ENCODE measurements around the gene CCNB1IP1.

DNA sequence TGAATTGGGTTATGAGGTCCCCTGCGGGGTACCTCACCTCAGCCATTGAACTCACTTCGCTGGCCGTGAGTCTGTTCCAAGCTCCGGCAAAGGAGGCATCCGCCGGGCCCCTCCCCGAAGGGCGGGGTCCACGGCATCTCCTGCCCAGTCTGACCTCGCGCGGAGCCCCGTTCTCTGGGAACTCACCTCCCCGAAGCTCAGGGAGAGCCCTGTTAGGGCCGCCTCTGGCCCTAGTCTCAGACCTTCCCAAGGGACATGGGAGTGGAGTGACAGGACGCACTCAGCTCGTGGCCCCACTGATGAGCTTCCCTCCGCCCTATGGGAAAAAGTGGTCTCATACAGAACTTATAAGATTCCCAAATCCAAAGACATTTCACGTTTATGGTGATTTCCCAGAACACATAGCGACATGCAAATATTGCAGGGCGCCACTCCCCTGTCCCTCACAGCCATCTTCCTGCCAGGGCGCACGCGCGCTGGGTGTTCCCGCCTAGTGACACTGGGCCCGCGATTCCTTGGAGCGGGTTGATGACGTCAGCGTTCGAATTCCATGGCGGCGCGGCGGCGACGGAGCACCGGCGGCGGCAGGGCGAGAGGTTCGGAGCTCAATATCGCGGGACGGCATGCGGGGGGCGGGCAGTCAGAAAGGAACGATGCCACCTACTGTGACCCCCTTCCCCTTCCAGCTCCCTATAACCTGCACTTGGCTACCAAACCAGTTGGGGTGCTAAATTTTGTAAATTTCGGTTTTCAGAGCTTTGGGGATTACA, 10.2 kb upstream of the CCNB1IP1 start, which contains the start of gene PARP2:
- no peak for TF ChIP-seq FOXM1 (IDR thresholded peaks at IDR 0.05; ENCODE audit: borderline replicate concordance, low read depth)
- TF ChIP-seq EP300 (IDR thresholded peaks at IDR 0.05; ENCODE audit: borderline replicate concordance): no peak
- TF ChIP-seq RAD21 (IDR thresholded peaks at IDR 0.05; ENCODE audit: low read depth): no peak
- peak; percentile 78 for TF ChIP-seq CREB1 (IDR thresholded peaks at IDR 0.05; ENCODE audit: low read depth)
- no peak for TF ChIP-seq CEBPB (IDR thresholded peaks at IDR 0.05)
- TF ChIP-seq, protein P1, sequence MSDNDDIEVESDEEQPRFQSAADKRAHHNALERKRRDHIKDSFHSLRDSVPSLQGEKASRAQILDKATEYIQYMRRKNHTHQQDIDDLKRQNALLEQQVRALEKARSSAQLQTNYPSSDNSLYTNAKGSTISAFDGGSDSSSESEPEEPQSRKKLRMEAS (IDR thresholded peaks at IDR 0.05): peak; percentile 72

Data from Ishikawa (cell line).